A549 (cell line): ENCODE data around the gene MGLL. TPM values are rescaled to one million over a fixed set of nuclear protein-coding genes. Genes with fewer than 3 reads are reported as not detected.
A peak's percentile ranks its signal among the peaks of the same experiment; 100 is the strongest.

Source experiments
- ATAC-seq, 2 experiments: fragments of 200-7000 bp in 1 of 2; fragments of >200 bp in 1 of 2; cut with Nextera tagmentation in 1 of 2; cut with Tn5 transposase in 1 of 2; 3 replicates each; pipeline versions ENCODE4 v1.8.0 to v1.9.1; 2018 to 2020; ENCODE audit warnings: mild to moderate bottlenecking in 1 of 2, moderate library complexity in 1 of 2
- CTCF ChIA-PET: fragments of 300-600 bp; sonication (Branson Sonifier 250); formaldehyde crosslinking; extraction: SDS; loops from one replicate; lab custom pipeline; 2021; ENCODE audit warnings: antibody characterized with exemption, inconsistent platforms; lab: Yijun Ruan, JAX
- POLR2A ChIA-PET: fragments of 350-600 bp; formaldehyde crosslinking; extraction: SDS; loops from one replicate; lab custom pipeline; 2021; ENCODE audit warnings: antibody characterized with exemption, inconsistent platforms; lab: Yijun Ruan, JAX
- DNase-seq, 2 experiments: peaks; one replicate each; pipeline versions ENCODE4 v3.0.0 to v3.0.0-alpha.2; 2011 to 2016; ENCODE audit warnings: low read depth in 1 of 2, low spot score in 1 of 2
- FAIRE-seq: peaks from 2 replicates; lab custom pipeline; 2011; peaks lifted over from hg19 to GRCh38; lab: Jason Lieb, UNC
- H3K27ac ChIP-seq, 2 experiments: fragments of >200 bp; sonication (Bioruptor Twin); formaldehyde crosslinking; 3 replicates each; pipeline ENCODE4 v1.5.1; 2016 to 2017
- H3K4me1 ChIP-seq: fragments of >200 bp; sonication (Bioruptor Twin); formaldehyde crosslinking; 3 replicates; pipeline ENCODE4 v1.6.1; 2016
- H3K4me2 ChIP-seq: fragments of >200 bp; sonication (Bioruptor Twin); formaldehyde crosslinking; 3 replicates; pipeline ENCODE4 v1.6.1; 2016
- H3K4me3 ChIP-seq: fragments of >200 bp; sonication (Bioruptor Twin); formaldehyde crosslinking; 3 replicates; pipeline ENCODE4 v1.5.1; 2016
- H3K9me3 ChIP-seq: fragments of >200 bp; sonication (Bioruptor Twin); formaldehyde crosslinking; 3 replicates; pipeline ENCODE4 v1.6.1; 2016
- BHLHE40 ChIP-seq: IDR thresholded peaks from 2 replicates; pipeline ENCODE4 v1.6.1; 2012; ENCODE audit warnings: low read depth, low read length, inconsistent platforms
- CBX2 ChIP-seq: fragments of 200-600 bp; sonication (generic); IDR thresholded peaks from 2 replicates; pipeline ENCODE4 v1.6.1; 2016; ENCODE audit warnings: low read depth, mild to moderate bottlenecking, borderline replicate concordance
- CHD2 ChIP-seq: fragments of 150-350 bp; IDR thresholded peaks from 2 replicates; pipeline ENCODE4 v1.6.1; 2014; ENCODE audit warnings: low read length; ENCODE audit not compliant: partially characterized antibody
- EP300 ChIP-seq, 2 experiments: fragments of >200 bp; sonication (Bioruptor Twin); formaldehyde crosslinking; IDR thresholded peaks; 2 replicates in 1 of 2; 3 replicates in 1 of 2; pipeline ENCODE4 v1.6.1; 2016 to 2017
- HDAC2 ChIP-seq: fragments of 200-600 bp; sonication (generic); IDR thresholded peaks from 2 replicates; pipeline ENCODE4 v1.6.1; 2016
- JUNB ChIP-seq: fragments of >200 bp; sonication (Bioruptor Twin); formaldehyde crosslinking; IDR thresholded peaks from 2 replicates; pipeline ENCODE4 v1.6.1; 2016
- KDM1A ChIP-seq: fragments of 200-600 bp; sonication (generic); IDR thresholded peaks from 2 replicates; pipeline ENCODE4 v1.6.1; 2016; ENCODE audit warnings: low read depth, mild to moderate bottlenecking
- KDM5A ChIP-seq: fragments of 200-600 bp; sonication (generic); IDR thresholded peaks from 2 replicates; pipeline ENCODE4 v1.6.1; 2016; ENCODE audit warnings: antibody characterized with exemption, mild to moderate bottlenecking
- NPAS2 ChIP-seq: fragments of 250-450 bp; sonication (Bioruptor Pico); IDR thresholded peaks from 2 replicates; pipeline ENCODE4 v1.8.0; 2022; ENCODE audit warnings: mild to moderate bottlenecking, moderate library complexity, borderline replicate concordance
- PHF8 ChIP-seq: fragments of 200-600 bp; sonication (generic); IDR thresholded peaks from 2 replicates; pipeline ENCODE4 v1.6.1; 2016; ENCODE audit warnings: low read depth, mild to moderate bottlenecking, antibody characterized with exemption, moderate library complexity, borderline replicate concordance
- POLR2AphosphoS2 ChIP-seq: conservative IDR thresholded peaks from 2 replicates; pipeline ENCODE4 v1.6.1; 2012; ENCODE audit warnings: low read length, improper control_type of control experiment, inconsistent platforms
- RARB ChIP-seq: fragments of 250-450 bp; sonication (Bioruptor Pico); IDR thresholded peaks from 2 replicates; pipeline ENCODE4 v1.8.0; 2021; ENCODE audit warnings: mild to moderate bottlenecking, moderate library complexity
- RCOR1 ChIP-seq: fragments of 150-350 bp; IDR thresholded peaks from 2 replicates; pipeline ENCODE4 v1.6.1; 2014; ENCODE audit warnings: antibody characterized with exemption, low read length, low read depth
- RFX5 ChIP-seq: fragments of 450-650 bp; IDR thresholded peaks from 2 replicates; pipeline ENCODE4 v1.7.1; 2014; ENCODE audit warnings: antibody characterized with exemption, mild to moderate bottlenecking, moderate library complexity
- SMC3 ChIP-seq: fragments of >200 bp; sonication (Bioruptor Twin); formaldehyde crosslinking; IDR thresholded peaks from 3 replicates; pipeline ENCODE4 v1.6.1; 2018; ENCODE audit warnings: inconsistent platforms
- TP53 ChIP-seq: fragments of 250-450 bp; sonication (Bioruptor Pico); IDR thresholded peaks from 2 replicates; pipeline ENCODE4 v1.5.0; 2021; ENCODE audit warnings: mild to moderate bottlenecking, moderate library complexity
- ZSCAN20 ChIP-seq: fragments of 250-450 bp; sonication (Bioruptor Pico); IDR thresholded peaks from 2 replicates; pipeline ENCODE4 v1.8.0; 2022; ENCODE audit warnings: mild to moderate bottlenecking, moderate library complexity
- WGBS: methylation state at CpG from one replicate; pipeline ENCODE4 v1.1.6; 2017; ENCODE audit errors: missing lambda C conversion rate; 5-methylcytosine and 5-hydroxymethylcytosine counted together
- polyA plus RNA-seq, 4 experiments: library from polyadenylated mRNA; depleted of rRNA in 3 of 4; stranded (reverse); fragments of >200 nt; fragmentation: RNase III in 1 of 4; extraction: RNeasy Plus Mini Kit Qiagen cat#74134 plus additional on column Dnase treatment in 1 of 4; gene quantifications; 2 replicates in 3 of 4; 3 replicates in 1 of 4; pipeline ENCODE4 v1.2.3, GENCODE V29; 2011 to 2017
- TF ChIP-seq, protein P1 (sequence below): fragments of 250-450 bp; sonication (Bioruptor Pico); IDR thresholded peaks from 2 replicates; pipeline ENCODE4 v1.5.0; 2021; ENCODE audit warnings: mild to moderate bottlenecking, moderate library complexity, borderline replicate concordance
- TF ChIP-seq, protein P2 (sequence below): fragments of >200 bp; sonication (Bioruptor Twin); formaldehyde crosslinking; IDR thresholded peaks from 3 replicates; pipeline ENCODE4 v1.6.1; 2016
- TF ChIP-seq, protein P3 (sequence below): IDR thresholded peaks from 2 replicates; pipeline ENCODE4 v1.6.1; 2012
- TF ChIP-seq, protein P4 (sequence below): IDR thresholded peaks from 2 replicates; pipeline ENCODE4 v1.6.1; 2012; ENCODE audit warnings: low read depth, borderline replicate concordance
- TF ChIP-seq, protein P5 (sequence below): fragments of 150-350 bp; IDR thresholded peaks from 2 replicates; pipeline ENCODE4 v1.6.1; 2014; ENCODE audit warnings: low read depth, mild to moderate bottlenecking, low read length
- TF ChIP-seq, protein P6 (sequence below): fragments of 450-650 bp; IDR thresholded peaks from 2 replicates; pipeline ENCODE4 v1.6.1; 2014; ENCODE audit warnings: antibody characterized with exemption

MGLL gene
- polyA plus RNA-seq, 2 of the 4 experiments (the other 2 are of a cell fraction), result 38.5 to 41.5 TPM

DNA sequence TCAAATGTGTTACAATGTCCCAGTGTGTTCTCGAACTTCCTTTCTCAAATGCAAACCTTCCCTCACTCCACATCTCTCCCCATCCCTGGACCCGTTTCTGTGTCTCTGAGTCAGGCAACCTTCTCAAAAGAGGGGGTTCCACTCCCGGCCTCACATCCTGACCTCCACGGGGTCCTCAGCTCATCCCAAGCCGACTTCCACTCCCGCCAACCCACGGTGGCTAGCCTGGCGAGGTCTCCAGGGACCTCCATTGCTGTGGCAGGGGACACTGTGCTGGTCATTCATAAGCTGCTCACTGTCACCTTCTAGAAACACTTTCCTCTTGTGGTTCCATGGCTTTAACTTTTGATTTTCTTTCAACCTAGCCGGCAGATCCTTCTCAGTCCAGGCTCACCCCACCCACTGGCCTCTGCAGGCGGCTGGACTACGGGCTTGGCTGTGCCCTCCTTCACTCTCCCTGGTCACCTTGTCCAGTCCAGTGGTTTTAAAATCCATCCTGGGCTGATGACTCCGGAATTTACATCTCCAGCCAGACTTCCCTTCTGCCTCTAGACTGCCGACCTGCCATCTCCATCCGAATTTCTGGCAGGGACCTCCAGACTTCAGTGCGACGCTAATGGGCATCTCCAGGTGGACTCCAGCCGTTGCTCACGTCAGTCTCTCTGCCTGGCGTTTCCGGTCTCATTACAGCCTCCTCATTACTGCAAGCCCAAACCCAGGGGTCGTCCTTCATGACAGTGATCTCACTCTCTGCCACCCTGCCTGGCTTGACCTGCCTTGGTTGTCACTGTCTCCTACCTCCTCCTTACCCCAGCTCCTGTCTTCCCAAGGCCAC is 129.6 kb downstream of the MGLL start (continued):
- TF ChIP-seq NPAS2 (CRISPR knock-in tag) (no peak), SMC3 (no peak), POLR2AphosphoS2 (no peak), TP53 (no peak)
- TF ChIP-seq, protein P1, sequence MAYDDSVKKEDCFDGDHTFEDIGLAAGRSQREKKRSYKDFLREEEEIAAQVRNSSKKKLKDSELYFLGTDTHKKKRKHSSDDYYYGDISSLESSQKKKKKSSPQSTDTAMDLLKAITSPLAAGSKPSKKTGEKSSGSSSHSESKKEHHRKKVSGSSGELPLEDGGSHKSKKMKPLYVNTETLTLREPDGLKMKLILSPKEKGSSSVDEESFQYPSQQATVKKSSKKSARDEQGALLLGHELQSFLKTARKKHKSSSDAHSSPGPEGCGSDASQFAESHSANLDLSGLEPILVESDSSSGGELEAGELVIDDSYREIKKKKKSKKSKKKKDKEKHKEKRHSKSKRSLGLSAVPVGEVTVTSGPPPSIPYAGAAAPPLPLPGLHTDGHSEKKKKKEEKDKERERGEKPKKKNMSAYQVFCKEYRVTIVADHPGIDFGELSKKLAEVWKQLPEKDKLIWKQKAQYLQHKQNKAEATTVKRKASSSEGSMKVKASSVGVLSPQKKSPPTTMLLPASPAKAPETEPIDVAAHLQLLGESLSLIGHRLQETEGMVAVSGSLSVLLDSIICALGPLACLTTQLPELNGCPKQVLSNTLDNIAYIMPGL (CRISPR knock-in tag), result no peak

DNA sequence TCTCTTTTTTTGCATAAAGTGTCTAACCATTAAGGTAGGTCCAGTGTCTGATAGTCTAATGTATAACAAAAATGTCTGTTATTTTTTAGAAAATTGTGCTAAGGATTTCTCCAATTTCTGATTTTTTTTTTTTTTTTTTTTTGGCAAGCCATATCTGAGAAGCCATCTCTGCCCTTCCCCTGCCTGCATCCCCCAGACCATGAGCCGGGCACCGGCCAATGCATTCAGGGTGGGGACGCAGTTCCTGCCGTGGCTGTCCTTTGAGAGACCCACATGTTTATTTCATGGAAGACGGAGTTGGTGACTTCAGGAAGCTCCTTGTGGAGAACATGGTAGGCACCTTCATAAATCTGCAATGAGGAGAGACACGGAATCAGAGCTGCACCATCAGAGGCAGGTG is 130.3 kb downstream of the MGLL start:
- 100% methylated on average over 4 of the region's 6 CpGs for WGBS

DNA sequence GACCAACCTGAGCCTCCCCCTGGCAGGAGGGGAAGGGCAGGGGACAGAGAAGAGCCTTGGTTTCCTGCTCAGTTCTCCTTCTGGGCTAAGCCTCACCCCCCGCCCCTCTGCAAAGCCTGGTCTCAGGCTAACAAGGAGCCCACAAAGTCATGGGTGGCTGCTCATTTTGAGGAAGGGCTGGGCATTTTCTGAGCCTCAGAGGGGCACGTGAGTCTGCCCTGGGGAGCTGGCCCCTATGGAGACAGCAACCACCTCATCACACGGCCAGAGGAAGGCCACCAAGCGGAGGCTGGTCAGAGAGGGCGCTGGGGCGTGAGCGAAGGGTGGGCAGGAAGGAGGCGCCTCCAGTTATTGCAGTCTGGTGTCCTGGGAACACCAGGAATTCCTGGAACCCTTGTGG is 130.8 kb downstream of the MGLL start:
- no peak for FAIRE-seq
- TF ChIP-seq, protein P2, sequence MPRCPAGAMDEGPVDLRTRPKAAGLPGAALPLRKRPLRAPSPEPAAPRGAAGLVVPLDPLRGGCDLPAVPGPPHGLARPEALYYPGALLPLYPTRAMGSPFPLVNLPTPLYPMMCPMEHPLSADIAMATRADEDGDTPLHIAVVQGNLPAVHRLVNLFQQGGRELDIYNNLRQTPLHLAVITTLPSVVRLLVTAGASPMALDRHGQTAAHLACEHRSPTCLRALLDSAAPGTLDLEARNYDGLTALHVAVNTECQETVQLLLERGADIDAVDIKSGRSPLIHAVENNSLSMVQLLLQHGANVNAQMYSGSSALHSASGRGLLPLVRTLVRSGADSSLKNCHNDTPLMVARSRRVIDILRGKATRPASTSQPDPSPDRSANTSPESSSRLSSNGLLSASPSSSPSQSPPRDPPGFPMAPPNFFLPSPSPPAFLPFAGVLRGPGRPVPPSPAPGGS, result no peak
- TF ChIP-seq, protein P3, sequence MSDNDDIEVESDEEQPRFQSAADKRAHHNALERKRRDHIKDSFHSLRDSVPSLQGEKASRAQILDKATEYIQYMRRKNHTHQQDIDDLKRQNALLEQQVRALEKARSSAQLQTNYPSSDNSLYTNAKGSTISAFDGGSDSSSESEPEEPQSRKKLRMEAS, result no peak
- TF ChIP-seq SMC3 (no peak), KDM5A (no peak), JUNB (no peak), RFX5 (no peak), ZSCAN20 (CRISPR knock-in tag) (no peak), PHF8 (no peak), BHLHE40 (no peak)
- TF ChIP-seq, protein P4, sequence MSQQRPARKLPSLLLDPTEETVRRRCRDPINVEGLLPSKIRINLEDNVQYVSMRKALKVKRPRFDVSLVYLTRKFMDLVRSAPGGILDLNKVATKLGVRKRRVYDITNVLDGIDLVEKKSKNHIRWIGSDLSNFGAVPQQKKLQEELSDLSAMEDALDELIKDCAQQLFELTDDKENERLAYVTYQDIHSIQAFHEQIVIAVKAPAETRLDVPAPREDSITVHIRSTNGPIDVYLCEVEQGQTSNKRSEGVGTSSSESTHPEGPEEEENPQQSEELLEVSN, result no peak
- POLR2A ChIA-PET, result no interaction called here
- ATAC-seq, result no peak
- Histone ChIP-seq H3K9me3 (no peaks in the 10 kb centered on the region), H3K27ac (peak overlapping the region; percentile 72 to 90), H3K4me3 (no peak overlapping the region), H3K4me2 (no peak overlapping the region), H3K4me1 (peaks cover 56% of the 10 kb centered on the region)
- 85% methylated on average over 8 of the region's 8 CpGs for WGBS
- CTCF ChIA-PET, result interaction anchor here (0.6 to 12.9 kb wide), 26 partner anchors 8 to 441 kb away, joined by 3 to 111 read pairs (median 4); partner anchors contain the start of genes ABTB1 and MGLL
- DNase-seq, result no peak

More for the DNA sequence above, 130.3 kb downstream of the MGLL start:
- H3K4me3 ChIP-seq, result no peak overlapping the region
- H3K4me1 ChIP-seq, result peaks cover 61% of the 10 kb centered on the region
- ChIA-PET POLR2A (no interaction called here), CTCF (interaction anchor here (0.6 to 12.9 kb wide), 13 partner anchors 9 to 279 kb away, joined by 3 to 111 read pairs (median 5); partner anchors contain the start of gene MGLL)
- no peak for ATAC-seq
- no peak overlapping the region for H3K4me2 ChIP-seq
- no peaks in the 10 kb centered on the region for H3K9me3 ChIP-seq
- TF ChIP-seq, protein P5, sequence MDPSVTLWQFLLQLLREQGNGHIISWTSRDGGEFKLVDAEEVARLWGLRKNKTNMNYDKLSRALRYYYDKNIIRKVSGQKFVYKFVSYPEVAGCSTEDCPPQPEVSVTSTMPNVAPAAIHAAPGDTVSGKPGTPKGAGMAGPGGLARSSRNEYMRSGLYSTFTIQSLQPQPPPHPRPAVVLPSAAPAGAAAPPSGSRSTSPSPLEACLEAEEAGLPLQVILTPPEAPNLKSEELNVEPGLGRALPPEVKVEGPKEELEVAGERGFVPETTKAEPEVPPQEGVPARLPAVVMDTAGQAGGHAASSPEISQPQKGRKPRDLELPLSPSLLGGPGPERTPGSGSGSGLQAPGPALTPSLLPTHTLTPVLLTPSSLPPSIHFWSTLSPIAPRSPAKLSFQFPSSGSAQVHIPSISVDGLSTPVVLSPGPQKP, result no peak
- no peak for TF ChIP-seq CBX2
- TF ChIP-seq, protein P6, sequence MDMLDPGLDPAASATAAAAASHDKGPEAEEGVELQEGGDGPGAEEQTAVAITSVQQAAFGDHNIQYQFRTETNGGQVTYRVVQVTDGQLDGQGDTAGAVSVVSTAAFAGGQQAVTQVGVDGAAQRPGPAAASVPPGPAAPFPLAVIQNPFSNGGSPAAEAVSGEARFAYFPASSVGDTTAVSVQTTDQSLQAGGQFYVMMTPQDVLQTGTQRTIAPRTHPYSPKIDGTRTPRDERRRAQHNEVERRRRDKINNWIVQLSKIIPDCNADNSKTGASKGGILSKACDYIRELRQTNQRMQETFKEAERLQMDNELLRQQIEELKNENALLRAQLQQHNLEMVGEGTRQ, result no peak
- no peak for TF ChIP-seq RARB (CRISPR knock-in tag)
- TF ChIP-seq ZSCAN20 (CRISPR knock-in tag), result no peak
- no peak for TF ChIP-seq SMC3
- no peak for TF ChIP-seq HDAC2
- TF ChIP-seq EP300 (IDR thresholded peaks at IDR 0.05), result no peak
- TF ChIP-seq KDM1A, result no peak
- TF ChIP-seq CHD2, result no peak
- no peak for TF ChIP-seq RCOR1
- no peak for FAIRE-seq
- DNase-seq, result no peak
- H3K27ac ChIP-seq, result peak overlapping the region; percentile 72 to 90; a peak in 3 of 6 replicates
